ENCODE results near the gene RIBC2.

- no peak for TF ChIP-seq CTCF (IDR thresholded peaks at IDR 0.05)
- no peak for TF ChIP-seq POLR2A (IDR thresholded peaks at IDR 0.05)
- TF ChIP-seq POLR2AphosphoS5 (IDR thresholded peaks at IDR 0.05): no peak
Observed at GRCh38 chr22:45428391-45429385, 15.2 kb downstream of the RIBC2 start.
